ENCODE results near the gene UBE2S. TPM values are rescaled to one million over a fixed set of nuclear protein-coding genes. Genes with fewer than 3 reads are reported as not detected.
"Not testable (repeated sequence)": the region's sequence is repeated elsewhere in the genome, so short reads cannot be mapped to it uniquely, and the experiment has no call there.

Gene UBE2S
- total RNA-seq, 1 experiment from 2014 or later: 380 TPM

GRCh38 chr19:55431183-55431582 lies 23.6 kb upstream of the UBE2S start:
- Histone ChIP-seq H3K36me3 (replicated peaks; ENCODE audit: control insufficient read depth, insufficient read depth, low read length) (no peaks in the 10 kb centered on the region), H3K4me3 (ENCODE audit: insufficient read depth, low read depth, low read length) (no peak overlapping the region), H3K27me3 (ENCODE audit: control insufficient read depth, insufficient read depth, low read length) (no peaks in the 10 kb centered on the region)
- no peak for DNase-seq

GRCh38 chr19:55426042-55426441 lies 18.5 kb upstream of the UBE2S start:
- H3K27me3 ChIP-seq (ENCODE audit: control insufficient read depth, insufficient read depth, low read length): no peaks in the 10 kb centered on the region
- no peaks in the 10 kb centered on the region for H3K36me3 ChIP-seq (replicated peaks; ENCODE audit: control insufficient read depth, insufficient read depth, low read length)
- no peak for DNase-seq
- H3K4me3 ChIP-seq (ENCODE audit: insufficient read depth, low read depth, low read length): no peak overlapping the region

DNA sequence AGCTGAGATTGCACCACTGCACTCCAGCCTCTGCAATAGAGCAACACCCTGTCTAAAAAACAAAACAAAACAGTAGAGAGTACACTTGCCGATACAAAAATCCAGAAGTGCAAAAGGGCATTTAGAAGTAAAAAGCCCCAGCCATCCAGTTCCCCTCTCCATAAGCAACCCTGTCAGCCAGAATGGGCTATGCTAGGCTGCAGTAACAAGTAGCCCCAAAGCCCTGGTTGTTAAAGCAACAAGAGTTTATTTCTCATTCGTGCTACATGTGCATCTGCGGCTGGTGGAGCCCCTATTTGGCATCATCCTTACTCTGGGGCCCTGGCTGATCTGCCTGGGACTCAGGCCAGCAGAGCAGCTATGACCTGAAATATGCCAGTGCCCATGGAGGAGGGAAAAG lies 16.9 kb upstream of the UBE2S start:
- Histone ChIP-seq H3K36me3 (replicated peaks; ENCODE audit: control insufficient read depth, insufficient read depth, low read length) (no peaks in the 10 kb centered on the region), H3K4me3 (ENCODE audit: insufficient read depth, low read depth, low read length) (no peak overlapping the region), H3K27me3 (ENCODE audit: control insufficient read depth, insufficient read depth, low read length) (peaks cover 3% of the 10 kb centered on the region; the same call in 1 of the 2 replicates)
- no peak for DNase-seq

DNA sequence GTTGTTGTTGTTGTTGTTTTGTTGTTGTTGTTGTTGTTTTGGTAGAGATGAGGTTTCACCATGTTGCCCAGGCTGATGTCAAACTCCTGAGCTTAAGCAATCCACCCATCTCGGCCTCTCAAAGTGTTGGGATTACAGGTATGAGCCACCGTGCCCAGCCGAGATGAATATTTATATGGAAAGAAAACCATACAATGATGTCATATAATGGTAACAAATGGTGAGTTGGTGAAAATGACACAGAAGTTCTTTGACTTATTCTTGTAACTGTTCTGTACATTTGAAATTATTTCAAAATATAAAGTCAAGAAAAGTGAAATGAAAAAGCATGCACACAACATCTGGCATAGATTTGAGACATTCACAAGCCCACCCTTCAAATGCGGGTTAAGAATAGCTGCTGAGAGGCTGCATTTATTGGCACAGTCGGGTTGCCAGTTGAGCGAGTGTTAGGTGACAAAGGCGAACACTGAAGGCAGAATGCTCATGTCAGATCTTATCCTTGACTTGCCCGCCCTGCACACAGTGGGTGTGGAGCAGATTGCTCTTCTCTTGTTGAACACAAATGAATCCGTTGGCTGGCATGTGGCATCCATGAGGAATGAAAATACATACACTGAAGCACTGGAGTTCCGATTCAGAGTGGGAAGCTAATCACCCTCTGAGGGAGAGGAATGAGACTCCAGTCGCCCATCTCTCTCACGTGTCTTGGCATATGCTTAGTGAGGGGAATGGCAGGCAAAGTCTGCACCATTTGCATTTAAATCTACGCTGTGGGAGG lies 15.8 kb upstream of the UBE2S start:
- peaks cover 4% of the 10 kb centered on the region; the same call in 1 of the 2 replicates for H3K27me3 ChIP-seq (ENCODE audit: control insufficient read depth, insufficient read depth, low read length)
- DNase-seq: no peak
- H3K4me3 ChIP-seq (ENCODE audit: insufficient read depth, low read depth, low read length): no peak overlapping the region
- H3K36me3 ChIP-seq (replicated peaks; ENCODE audit: control insufficient read depth, insufficient read depth, low read length): no peaks in the 10 kb centered on the region

DNA sequence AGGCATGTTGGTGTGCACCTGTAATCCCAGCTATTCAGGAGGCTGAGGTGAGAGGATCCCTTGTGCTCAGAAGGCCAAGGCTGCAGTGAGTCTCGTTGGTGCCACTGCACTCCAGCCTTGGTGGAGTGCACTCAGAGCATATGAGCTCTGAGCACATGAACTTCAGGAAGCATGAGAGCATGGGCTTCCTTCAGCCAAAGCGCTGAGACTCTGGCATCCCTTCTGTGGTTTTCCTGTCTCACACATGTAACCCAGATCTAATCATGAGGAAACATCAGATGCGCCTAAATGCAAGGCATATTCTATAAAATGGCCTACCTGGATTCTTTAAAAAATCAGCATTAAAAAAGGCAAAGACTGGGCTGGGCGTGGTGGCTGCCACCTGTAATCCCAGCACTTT lies 13.7 kb upstream of the UBE2S start:
- H3K36me3 ChIP-seq (replicated peaks; ENCODE audit: control insufficient read depth, insufficient read depth, low read length); H3K4me3 ChIP-seq (ENCODE audit: insufficient read depth, low read depth, low read length); DNase-seq; H3K27me3 ChIP-seq (ENCODE audit: control insufficient read depth, insufficient read depth, low read length): not testable (repeated sequence)

DNA sequence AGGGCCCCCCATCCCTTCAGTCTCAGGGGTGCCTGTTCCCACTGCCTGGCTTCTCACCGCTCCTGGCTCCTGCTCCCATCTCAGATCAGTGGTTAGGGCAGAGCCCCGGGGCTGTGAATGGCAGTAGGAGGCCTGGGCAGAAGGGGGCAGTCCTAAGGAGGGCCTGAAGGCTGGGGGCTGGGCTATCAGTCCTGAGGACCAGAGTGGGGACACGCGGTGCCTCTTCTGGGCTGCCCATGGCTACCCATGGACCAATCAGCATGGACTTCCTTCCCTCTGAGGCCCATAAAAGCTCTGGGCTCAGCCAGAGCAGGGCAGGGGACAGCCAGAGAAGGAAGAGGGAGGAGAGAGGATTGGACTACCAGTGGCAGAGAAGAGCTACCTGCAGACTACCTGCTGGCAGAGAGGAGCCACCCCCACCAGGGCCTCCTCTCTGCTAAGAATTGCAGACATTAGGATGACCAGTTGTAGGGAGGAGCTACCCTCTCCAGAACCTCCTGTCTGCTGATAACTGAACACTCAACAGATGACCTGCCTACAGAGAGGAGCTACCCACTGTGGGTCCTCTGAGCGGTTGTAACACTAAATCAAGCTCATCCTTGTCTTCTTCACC lies 12.1 kb upstream of the UBE2S start:
- DNase-seq: peak; percentile 43
- Histone ChIP-seq H3K27me3 (ENCODE audit: control insufficient read depth, insufficient read depth, low read length) (peaks cover 4% of the 10 kb centered on the region; the same call in 1 of the 2 replicates), H3K4me3 (ENCODE audit: insufficient read depth, low read depth, low read length) (no peak overlapping the region), H3K36me3 (replicated peaks; ENCODE audit: control insufficient read depth, insufficient read depth, low read length) (no peaks in the 10 kb centered on the region)

DNA sequence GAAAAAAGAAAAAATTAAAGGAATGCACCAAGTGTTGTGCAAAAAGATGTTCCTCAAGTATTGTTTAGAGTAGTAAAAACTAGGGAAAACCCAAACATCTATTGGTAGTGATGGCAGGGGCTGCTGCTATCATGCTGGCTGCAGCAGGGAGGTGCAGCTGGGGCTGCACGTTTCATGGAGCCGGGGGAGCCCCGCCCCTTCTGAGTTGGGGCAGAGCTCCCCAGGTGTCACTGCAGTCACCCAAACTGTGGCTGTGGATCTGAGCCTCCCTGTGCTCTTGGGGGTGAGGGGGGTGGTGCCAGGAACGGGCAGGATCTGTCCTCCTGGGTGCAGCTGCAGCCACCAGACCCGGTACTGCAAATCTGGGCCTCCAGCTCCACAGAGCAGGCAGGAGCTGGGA lies 11.5 kb upstream of the UBE2S start:
- H3K27me3 ChIP-seq (ENCODE audit: control insufficient read depth, insufficient read depth, low read length): peaks cover 4% of the 10 kb centered on the region; the same call in 1 of the 2 replicates
- H3K4me3 ChIP-seq (ENCODE audit: insufficient read depth, low read depth, low read length): no peak overlapping the region
- no peak for DNase-seq
- no peaks in the 10 kb centered on the region for H3K36me3 ChIP-seq (replicated peaks; ENCODE audit: control insufficient read depth, insufficient read depth, low read length)

DNA sequence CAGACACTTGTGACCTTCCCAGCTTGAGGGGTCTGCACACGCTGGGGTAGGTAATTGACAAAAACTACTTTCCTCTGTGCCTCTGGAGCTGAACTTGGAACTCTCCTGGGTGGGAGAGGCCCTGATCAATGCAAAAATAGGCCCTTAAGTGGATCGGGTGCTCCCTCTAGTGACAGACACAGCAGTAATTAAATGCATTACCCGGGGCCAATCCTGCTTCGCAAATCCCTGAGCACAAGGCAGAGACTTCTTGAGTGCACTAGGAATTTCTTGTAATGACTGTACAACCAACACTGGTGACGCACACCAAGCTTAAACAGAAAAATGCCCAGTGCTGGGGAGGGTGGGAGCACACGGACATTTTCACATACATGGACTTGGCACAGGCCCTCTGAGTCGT lies 10.6 kb upstream of the UBE2S start:
- Histone ChIP-seq H3K27me3 (ENCODE audit: control insufficient read depth, insufficient read depth, low read length) (peaks cover 4% of the 10 kb centered on the region; the same call in 1 of the 2 replicates), H3K36me3 (replicated peaks; ENCODE audit: control insufficient read depth, insufficient read depth, low read length) (no peaks in the 10 kb centered on the region), H3K4me3 (ENCODE audit: insufficient read depth, low read depth, low read length) (no peak overlapping the region)
- DNase-seq: peak; percentile 91

DNA sequence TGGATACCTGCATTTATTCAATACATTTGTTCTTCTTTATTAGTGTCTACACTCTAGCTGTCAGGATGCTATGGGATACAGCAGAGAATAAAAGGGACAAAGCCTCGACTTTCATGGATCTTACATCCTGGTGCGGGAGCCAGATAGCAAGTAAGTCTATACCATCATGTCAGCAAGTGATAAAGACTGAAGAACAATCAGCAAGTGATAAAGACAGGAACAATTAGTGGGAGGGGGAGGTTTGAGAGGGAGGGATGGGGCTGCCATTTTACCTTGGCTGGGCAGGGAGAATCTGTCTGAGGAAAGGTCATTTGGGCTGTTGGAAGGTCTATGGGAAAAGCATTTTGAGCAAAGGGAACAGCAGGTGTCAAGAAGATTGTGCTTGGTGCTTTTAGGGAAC lies 2.6 kb upstream of the UBE2S start:
- no peak for DNase-seq
- Histone ChIP-seq H3K36me3 (replicated peaks; ENCODE audit: control insufficient read depth, insufficient read depth, low read length) (peaks cover 16% of the 10 kb centered on the region), H3K4me3 (ENCODE audit: insufficient read depth, low read depth, low read length) (no peak overlapping the region), H3K27me3 (ENCODE audit: control insufficient read depth, insufficient read depth, low read length) (peaks cover 2% of the 10 kb centered on the region; the same call in 1 of the 2 replicates)

DNA sequence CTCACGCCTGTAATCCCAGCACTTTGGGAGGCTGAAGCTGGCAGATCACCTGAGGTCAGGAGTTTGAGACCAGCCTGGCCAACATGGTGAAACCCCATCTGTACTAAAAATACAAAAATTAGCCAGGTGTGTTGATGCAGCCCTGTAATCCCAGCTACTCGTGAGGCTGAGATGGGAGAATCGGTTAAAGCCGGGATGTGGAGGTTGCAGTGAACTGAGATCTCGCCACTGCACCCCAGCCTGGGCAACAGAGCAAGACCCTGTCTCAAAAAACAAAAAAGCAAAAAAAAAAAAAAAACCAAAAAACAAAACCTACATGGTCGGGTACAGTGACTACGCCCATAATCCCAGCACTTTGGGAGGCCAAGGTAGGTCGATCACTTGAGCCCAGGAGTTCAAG lies 1.6 kb upstream of the UBE2S start:
- H3K27me3 ChIP-seq (ENCODE audit: control insufficient read depth, insufficient read depth, low read length); DNase-seq; H3K4me3 ChIP-seq (ENCODE audit: insufficient read depth, low read depth, low read length): not testable (repeated sequence)
- peaks cover 21% of the 10 kb centered on the region for H3K36me3 ChIP-seq (replicated peaks; ENCODE audit: control insufficient read depth, insufficient read depth, low read length)

GRCh38 chr19:55408533-55408872 lies 915 bp upstream of the UBE2S start:
- peak overlapping the region; percentile 10 for H3K4me3 ChIP-seq (ENCODE audit: insufficient read depth, low read depth, low read length)
- H3K36me3 ChIP-seq (replicated peaks; ENCODE audit: control insufficient read depth, insufficient read depth, low read length): peaks cover 25% of the 10 kb centered on the region
- peaks cover 2% of the 10 kb centered on the region; the same call in 1 of the 2 replicates for H3K27me3 ChIP-seq (ENCODE audit: control insufficient read depth, insufficient read depth, low read length)
- DNase-seq: no peak

DNA sequence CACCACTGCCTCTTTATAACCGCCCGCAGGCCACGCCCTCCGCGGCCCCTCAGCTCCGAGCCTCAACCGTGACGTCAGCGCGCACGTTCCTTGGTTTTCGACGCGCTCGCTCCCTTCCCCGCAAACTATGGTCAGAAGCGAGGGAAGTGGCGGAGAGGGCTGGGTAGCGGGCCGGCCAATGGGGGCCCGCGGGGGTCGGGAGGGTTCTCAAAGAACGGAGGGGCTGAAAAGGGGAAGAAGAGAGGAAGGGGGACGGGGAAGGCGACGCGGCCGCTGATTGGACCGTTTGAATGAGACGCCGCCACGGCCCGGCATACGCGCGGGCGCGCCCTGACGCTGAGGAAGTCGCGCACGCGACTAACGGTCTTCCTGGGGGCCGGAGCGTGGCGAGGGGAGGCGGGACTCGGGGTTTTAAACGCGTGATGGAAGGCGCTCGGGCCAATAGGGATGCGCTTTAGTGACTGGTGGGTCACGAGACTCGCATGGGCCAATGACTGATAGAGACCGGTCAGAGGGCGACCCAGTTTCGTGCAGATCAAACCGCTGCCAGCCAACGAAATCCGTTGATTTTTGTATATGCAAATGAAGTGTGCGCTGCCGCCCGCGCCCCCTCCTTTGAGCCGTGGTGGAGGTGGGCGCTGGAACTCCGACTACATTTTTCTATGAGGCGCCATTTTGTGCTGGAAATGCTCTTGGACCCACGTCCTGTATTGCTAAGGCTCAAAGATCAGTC lies 378 bp upstream of the UBE2S start:
- H3K4me3 ChIP-seq (ENCODE audit: insufficient read depth, low read depth, low read length): peak overlapping the region; percentile 96
- peaks cover 2% of the 10 kb centered on the region; the same call in 1 of the 2 replicates for H3K27me3 ChIP-seq (ENCODE audit: control insufficient read depth, insufficient read depth, low read length)
- peak; percentile 99 for DNase-seq
- peaks cover 30% of the 10 kb centered on the region for H3K36me3 ChIP-seq (replicated peaks; ENCODE audit: control insufficient read depth, insufficient read depth, low read length)

- Histone ChIP-seq H3K36me3 (replicated peaks; ENCODE audit: control insufficient read depth, insufficient read depth, low read length) (peaks cover 39% of the 10 kb centered on the region), H3K27me3 (ENCODE audit: control insufficient read depth, insufficient read depth, low read length) (peaks cover 2% of the 10 kb centered on the region; the same call in 1 of the 2 replicates), H3K4me3 (ENCODE audit: insufficient read depth, low read depth, low read length) (peak overlapping the region; percentile 96)
- DNase-seq: peak; percentile 80
Observed at GRCh38 chr19:55406826-55407549, 600 bp downstream of the UBE2S start.

- H3K36me3 ChIP-seq (replicated peaks; ENCODE audit: control insufficient read depth, insufficient read depth, low read length): peaks cover 43% of the 10 kb centered on the region
- no peak for DNase-seq
- peak overlapping the region; percentile 96 for H3K4me3 ChIP-seq (ENCODE audit: insufficient read depth, low read depth, low read length)
- H3K27me3 ChIP-seq (ENCODE audit: control insufficient read depth, insufficient read depth, low read length): no peaks in the 10 kb centered on the region
Observed at GRCh38 chr19:55406091-55406825, 1.3 kb downstream of the UBE2S start.

Data from H7 (cell line).